ENCODE results near the gene DPH6. TPM values are rescaled to one million over a fixed set of nuclear protein-coding genes. Genes with fewer than 3 reads are reported as not detected.
"Not testable (repeated sequence)": the region's sequence is repeated elsewhere in the genome, so short reads cannot be mapped to it uniquely, and the experiment has no call there.

The DPH6 gene
- total RNA-seq, 1 experiment from 2014 or later = 11.7 TPM

DNA sequence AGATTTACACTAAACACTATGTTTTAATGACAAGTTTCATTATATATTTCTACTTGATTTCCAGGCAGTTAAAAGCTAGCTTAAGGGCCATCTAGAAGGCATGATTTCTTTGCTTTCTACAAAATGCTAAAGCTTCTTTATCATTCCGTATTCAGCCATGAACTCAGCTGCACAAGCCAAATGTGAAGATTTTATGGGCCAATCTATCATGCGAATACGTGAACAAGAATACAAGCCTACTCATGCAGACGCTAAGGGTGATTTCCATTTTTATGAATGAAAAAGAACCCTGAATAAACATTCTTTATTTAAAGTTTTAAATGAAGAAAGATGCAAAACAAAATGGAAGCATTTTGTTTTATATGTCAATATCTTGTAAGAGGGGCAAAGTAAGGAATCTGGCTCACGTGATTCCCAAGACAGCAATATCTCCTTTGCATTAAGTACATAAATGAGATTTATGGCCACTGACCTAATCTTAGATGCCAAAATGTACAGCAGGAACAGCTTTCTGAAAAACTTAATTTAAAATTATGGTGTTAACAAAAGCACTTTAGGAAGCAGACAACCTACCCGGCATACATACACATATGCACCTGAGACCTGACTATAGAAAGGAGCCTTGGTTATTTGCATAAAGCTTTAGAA is 215.8 kb downstream of the DPH6 start:
- Histone ChIP-seq H3K27me3 (ENCODE audit: control insufficient read depth, insufficient read depth, low read length) (no peaks in the 10 kb centered on the region), H3K4me3 (ENCODE audit: insufficient read depth, low read depth, low read length) (no peak overlapping the region), H3K36me3 (replicated peaks; ENCODE audit: control insufficient read depth, insufficient read depth, low read length) (no peaks in the 10 kb centered on the region)
- no peak for DNase-seq

DNA sequence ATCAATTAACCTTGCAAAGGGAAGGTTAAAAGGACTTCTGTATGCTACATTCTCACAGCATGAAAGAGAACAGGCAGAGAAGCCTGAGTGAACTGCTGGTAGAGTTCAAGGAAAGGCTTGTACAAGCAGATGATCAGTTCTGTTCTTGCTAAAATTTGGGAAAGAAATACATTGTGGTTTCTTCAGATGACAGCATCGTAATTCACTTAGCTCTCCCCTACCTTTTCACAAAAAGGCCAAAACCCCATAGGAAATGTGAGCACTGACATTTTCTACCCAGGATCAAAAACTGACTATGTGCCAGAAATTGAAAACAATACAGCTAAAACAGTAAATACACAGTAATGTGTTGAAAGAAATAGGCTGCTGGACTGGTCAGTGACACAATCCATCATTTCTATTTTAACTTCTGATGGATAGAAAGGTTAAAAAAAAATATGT is 216.4 kb downstream of the DPH6 start:
- no peaks in the 10 kb centered on the region for H3K27me3 ChIP-seq (ENCODE audit: control insufficient read depth, insufficient read depth, low read length)
- H3K36me3 ChIP-seq (replicated peaks; ENCODE audit: control insufficient read depth, insufficient read depth, low read length) = no peaks in the 10 kb centered on the region
- no peak for DNase-seq
- no peak overlapping the region for H3K4me3 ChIP-seq (ENCODE audit: insufficient read depth, low read depth, low read length)

DNA sequence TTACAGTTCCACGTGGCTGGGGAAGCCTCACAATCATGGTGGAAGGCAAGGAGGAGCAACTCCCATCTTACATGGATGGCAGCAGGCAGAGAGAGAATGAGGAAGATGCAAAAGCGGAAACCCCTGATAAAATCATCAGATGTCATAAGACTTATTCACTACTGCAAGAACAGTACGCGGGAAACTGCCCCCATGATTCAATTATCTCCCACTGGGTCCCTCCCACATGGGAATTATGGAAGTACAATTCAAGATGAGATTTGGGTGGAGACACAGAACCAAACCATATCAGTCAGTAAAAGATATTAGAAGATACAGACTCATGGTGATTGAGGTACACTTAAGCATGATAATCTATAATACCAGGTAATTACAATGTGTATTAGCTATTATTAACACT is 217.1 kb downstream of the DPH6 start:
- H3K27me3 ChIP-seq (ENCODE audit: control insufficient read depth, insufficient read depth, low read length); H3K4me3 ChIP-seq (ENCODE audit: insufficient read depth, low read depth, low read length); H3K36me3 ChIP-seq (replicated peaks; ENCODE audit: control insufficient read depth, insufficient read depth, low read length); DNase-seq: not testable (repeated sequence)

DNA sequence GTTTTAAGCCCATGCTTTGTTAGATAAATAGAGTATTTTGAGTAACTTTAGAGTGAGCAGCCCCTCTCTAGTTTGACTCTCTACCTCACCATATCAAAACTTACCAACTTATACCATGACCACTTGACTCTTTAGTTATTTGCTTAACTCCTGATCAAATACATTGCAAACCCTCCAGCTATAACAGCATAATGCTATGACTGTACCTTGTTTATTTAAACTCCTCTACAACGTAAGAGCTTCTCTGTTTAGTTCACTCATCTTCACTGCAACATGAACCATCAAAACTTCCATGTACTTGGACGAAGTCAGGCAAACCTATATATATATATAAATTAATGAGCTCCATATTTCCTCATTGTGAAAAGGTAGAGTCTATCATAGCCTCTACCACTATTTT is 218.2 kb downstream of the DPH6 start:
- no peak for DNase-seq
- Histone ChIP-seq H3K27me3 (ENCODE audit: control insufficient read depth, insufficient read depth, low read length) (no peaks in the 10 kb centered on the region), H3K4me3 (ENCODE audit: insufficient read depth, low read depth, low read length) (no peak overlapping the region), H3K36me3 (replicated peaks; ENCODE audit: control insufficient read depth, insufficient read depth, low read length) (no peaks in the 10 kb centered on the region)

DNA sequence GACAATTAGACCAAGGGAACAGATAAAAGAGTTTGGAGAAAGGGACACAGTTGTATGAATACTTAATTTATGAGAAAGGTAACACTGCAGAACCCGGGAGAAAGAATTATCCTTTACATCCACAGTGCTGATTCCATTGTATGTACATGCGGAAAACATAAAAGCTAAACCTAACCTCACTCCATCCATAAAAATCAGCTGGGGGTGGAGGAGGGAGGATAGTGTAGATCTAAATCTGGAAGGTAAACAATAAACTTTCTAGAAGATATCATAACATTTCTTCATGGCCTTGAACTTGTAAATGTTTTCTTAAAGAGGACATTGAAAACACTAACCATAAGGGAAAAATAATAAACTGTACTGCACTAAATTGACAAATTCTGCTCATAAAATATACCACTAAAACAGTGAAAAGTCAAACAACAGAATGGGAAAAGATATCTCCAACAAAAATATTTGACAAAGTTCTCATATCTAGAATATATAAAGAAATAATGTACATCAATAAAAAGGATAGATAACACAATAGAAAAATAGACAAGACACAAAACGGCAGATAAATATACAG is 220.5 kb downstream of the DPH6 start:
- Histone ChIP-seq H3K36me3 (replicated peaks; ENCODE audit: control insufficient read depth, insufficient read depth, low read length) (no peaks in the 10 kb centered on the region), H3K27me3 (ENCODE audit: control insufficient read depth, insufficient read depth, low read length) (no peaks in the 10 kb centered on the region), H3K4me3 (ENCODE audit: insufficient read depth, low read depth, low read length) (no peak overlapping the region)
- no peak for DNase-seq

DNA sequence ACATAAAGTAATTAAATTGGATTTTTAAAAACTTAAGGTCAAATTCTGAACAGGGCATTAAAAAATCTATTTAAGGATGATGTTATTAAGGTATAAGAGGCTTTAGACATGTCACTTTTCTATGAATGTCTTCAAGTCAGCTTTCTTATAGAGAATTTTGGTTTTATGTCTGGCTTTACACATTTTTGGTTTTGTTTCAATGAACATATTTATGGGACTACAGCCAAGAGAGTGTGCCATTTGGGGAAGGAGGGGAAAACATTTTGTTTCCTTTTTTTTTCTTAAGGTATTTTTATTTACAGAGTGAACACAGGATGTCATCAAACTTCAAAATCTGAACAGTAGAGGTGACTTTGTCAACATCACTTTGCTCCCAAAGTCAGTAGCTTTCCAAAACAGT is 222.8 kb downstream of the DPH6 start:
- no peaks in the 10 kb centered on the region for H3K27me3 ChIP-seq (ENCODE audit: control insufficient read depth, insufficient read depth, low read length)
- no peak overlapping the region for H3K4me3 ChIP-seq (ENCODE audit: insufficient read depth, low read depth, low read length)
- DNase-seq = no peak
- H3K36me3 ChIP-seq (replicated peaks; ENCODE audit: control insufficient read depth, insufficient read depth, low read length) = no peaks in the 10 kb centered on the region

DNA sequence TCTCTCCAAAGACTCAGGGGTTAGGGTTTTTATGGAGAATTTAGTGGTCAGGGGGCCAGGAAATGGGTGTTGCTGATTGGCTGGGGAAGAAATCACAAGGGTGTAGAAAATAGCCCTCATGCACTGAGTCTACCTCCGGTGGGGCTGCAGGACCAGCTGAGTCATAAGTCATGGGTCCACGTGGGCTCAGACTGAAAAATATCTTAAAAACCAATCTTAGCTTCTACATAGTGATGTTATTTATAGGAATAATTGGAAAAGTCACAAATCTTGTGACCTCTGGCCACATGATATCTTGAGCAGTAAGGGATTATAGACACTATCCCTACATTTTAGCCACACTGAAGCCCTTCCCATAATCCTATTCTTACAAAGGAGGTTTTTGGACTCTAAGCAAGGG is 224.0 kb downstream of the DPH6 start:
- DNase-seq = no peak
- Histone ChIP-seq H3K36me3 (replicated peaks; ENCODE audit: control insufficient read depth, insufficient read depth, low read length) (no peaks in the 10 kb centered on the region), H3K4me3 (ENCODE audit: insufficient read depth, low read depth, low read length) (no peak overlapping the region), H3K27me3 (ENCODE audit: control insufficient read depth, insufficient read depth, low read length) (no peaks in the 10 kb centered on the region)

DNA sequence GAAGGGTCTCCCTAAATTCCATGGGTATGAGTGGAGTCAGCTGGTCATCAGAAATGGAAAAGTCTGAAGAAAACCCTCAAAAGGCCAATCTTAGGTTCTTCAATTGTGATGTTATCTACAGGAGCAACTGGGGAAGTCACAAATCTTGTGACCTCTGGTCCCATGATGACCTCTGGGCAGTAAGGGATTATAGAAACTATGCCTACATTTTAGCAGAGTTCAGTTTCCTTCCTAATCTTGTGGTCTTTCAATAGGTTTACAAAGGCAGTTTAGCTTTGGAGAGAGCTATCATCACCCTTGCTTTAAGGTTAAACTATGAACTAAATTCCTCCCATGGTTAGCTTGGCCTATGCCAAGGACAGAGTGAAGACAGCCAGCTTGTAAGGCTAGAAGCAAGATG is 225.1 kb downstream of the DPH6 start:
- no peak for DNase-seq
- no peak overlapping the region for H3K4me3 ChIP-seq (ENCODE audit: insufficient read depth, low read depth, low read length)
- H3K36me3 ChIP-seq (replicated peaks; ENCODE audit: control insufficient read depth, insufficient read depth, low read length) = no peaks in the 10 kb centered on the region
- H3K27me3 ChIP-seq (ENCODE audit: control insufficient read depth, insufficient read depth, low read length) = no peaks in the 10 kb centered on the region
